Measurements from ENCODE around the gene ZNF367. TPM values are rescaled to one million over a fixed set of nuclear protein-coding genes. Genes with fewer than 3 reads are reported as not detected.

The ZNF367 gene
- polyA plus RNA-seq, 3 donors = 0.22 to 0.71 (median 0.51) TPM

- WGBS, 3 donors = 74 to 92% (median 92%) methylated on average over 3 of the region's 3 CpGs
- H3K27ac ChIP-seq (ENCODE audit: low read depth, low read length) = no peak overlapping the region
These were observed 77.5 kb downstream of the ZNF367 start for GRCh38 chr9:96340707-96341106.

GRCh38 chr9:96338299-96338698, 79.9 kb downstream of the ZNF367 start:
- H3K27ac ChIP-seq (ENCODE audit: low read depth, low read length) = no peak overlapping the region
- 92 to 99% (median 92%) methylated on average over 3 of the region's 3 CpGs for WGBS, 3 donors

Other genes starting within 250 kb of the ZNF367 start
- 1 to 10 TPM in 1 of 3 donors, under 1 TPM in 1, not detected in 1; 0.73 to 1.7 TPM for gene HSD17B3, start 116.2 kb downstream of the ZNF367 start, polyA plus RNA-seq
- 10 to 100 TPM; 10.5 to 21.7 (median 18.3) TPM for gene SLC35D2, start 34.7 kb downstream of the ZNF367 start, polyA plus RNA-seq
- 10 to 100 TPM in 2 of 3 donors, 1 to 10 TPM in 1; 3.1 to 17.9 (median 10.9) TPM for gene HABP4, start 31.8 kb upstream of the ZNF367 start, polyA plus RNA-seq
- 10 to 100 TPM in 2 of 3 donors, 1 to 10 TPM in 1; 7.8 to 15.7 (median 10.5) TPM for gene CDC14B, start 201.5 kb upstream of the ZNF367 start, polyA plus RNA-seq
- 10 to 100 TPM in 2 of 3 donors, 1 to 10 TPM in 1; 5.1 to 26.4 (median 15.7) TPM for gene PRXL2C, start 236.9 kb upstream of the ZNF367 start, polyA plus RNA-seq